Mesodermal cell (in vitro differentiated cells): ENCODE measurements around the gene PDE10A.
"Not testable (repeated sequence)": the region's sequence is repeated elsewhere in the genome, so short reads cannot be mapped to it uniquely, and the experiment has no call there.

Experiments
- H3K27ac ChIP-seq: 2 replicates; pipeline ENCODE4 v1.7.0; 2013; ENCODE audit warnings: mild to moderate bottlenecking, low read depth, low read length, moderate library complexity; ENCODE audit not compliant: severe bottlenecking
- H3K36me3 ChIP-seq: 2 replicates; pipeline ENCODE4 v1.7.1; 2013; ENCODE audit warnings: mild to moderate bottlenecking, low read length, moderate library complexity; ENCODE audit not compliant: control insufficient read depth, insufficient read depth
- H3K4me1 ChIP-seq: one replicate; pipeline ENCODE4 v1.7.1; 2013; ENCODE audit warnings: mild to moderate bottlenecking, low read length; ENCODE audit not compliant: insufficient read depth, control insufficient read depth, poor library complexity, severe bottlenecking
- H3K4me3 ChIP-seq: 2 replicates; pipeline ENCODE4 v1.7.0; 2013; ENCODE audit warnings: low read length, control low read depth, mild to moderate bottlenecking; ENCODE audit not compliant: insufficient read depth, poor library complexity, severe bottlenecking; ENCODE audit errors: extremely low read depth
- H3K9me3 ChIP-seq: 2 replicates; pipeline ENCODE4 v1.7.1; 2013; ENCODE audit warnings: mild to moderate bottlenecking, low read length, moderate library complexity; ENCODE audit not compliant: control insufficient read depth
- WGBS, 2 experiments: methylation state at CpG; one replicate each; pipeline ENCODE4 v1.1.5; 2013; ENCODE audit warnings: missing lambda C conversion rate in 2 of 2; ENCODE audit not compliant: insufficient coverage in 2 of 2; 5-methylcytosine and 5-hydroxymethylcytosine counted together

PDE10A gene

DNA sequence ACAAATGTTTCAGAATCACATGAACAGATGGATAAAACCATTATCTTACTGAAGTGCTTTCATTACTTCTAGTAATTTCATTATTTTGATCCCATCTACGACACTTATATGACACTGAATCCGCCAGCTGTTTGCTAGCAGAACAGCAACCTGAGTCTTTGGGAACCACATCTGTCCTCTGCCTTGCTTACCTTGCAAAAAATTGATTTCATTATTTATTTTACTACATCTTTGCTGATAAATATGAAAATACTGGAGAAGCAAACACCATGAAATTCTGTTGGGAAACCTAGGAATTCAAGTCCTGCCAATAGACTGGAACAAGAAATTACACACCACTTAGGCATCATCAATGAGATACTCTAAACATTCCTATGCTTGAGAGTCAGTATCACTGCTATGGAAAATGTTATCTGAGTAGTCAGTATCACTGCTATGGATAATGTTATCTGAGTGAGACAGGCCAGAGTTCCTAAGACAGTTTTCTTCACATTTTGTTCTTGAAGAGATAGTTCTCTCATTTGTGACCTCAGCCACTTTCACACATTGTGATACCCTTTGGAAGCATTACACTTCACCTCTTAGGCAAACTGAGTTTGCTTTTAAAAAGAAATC is 91.9 kb downstream of the PDE10A start:
- 100% methylated on average over 2 of the region's 2 CpGs for WGBS, 2 experiments
- H3K4me3 ChIP-seq, result no peak overlapping the region

DNA sequence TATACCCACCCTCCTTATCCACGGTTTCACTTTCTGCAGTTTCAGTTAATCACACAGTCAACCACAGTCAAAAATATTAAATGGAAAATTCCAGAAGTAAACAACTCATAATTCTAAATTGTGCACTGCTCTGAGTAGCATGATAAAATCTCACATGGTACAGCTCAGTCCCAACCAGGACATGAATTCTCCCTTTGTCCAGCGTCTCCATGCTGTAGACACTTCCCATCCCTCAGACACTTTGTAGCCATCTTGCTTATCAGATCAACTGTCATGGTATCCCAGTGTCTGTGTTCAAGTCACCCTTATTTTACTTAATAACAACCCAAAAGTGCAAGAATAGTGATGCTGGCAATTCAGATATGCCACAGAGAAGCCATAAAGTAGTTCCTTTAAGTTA is 94.7 kb downstream of the PDE10A start:
- peaks cover 5% of the 10 kb centered on the region for H3K9me3 ChIP-seq
- 93 to 100% methylated on average over 2 of the region's 2 CpGs for WGBS, 2 experiments
- peaks cover 14% of the 10 kb centered on the region for H3K4me1 ChIP-seq
- no peak overlapping the region for H3K4me3 ChIP-seq
- no peak overlapping the region for H3K27ac ChIP-seq
- no peaks in the 10 kb centered on the region for H3K36me3 ChIP-seq

More for the DNA sequence above, 91.9 kb downstream of the PDE10A start:
- H3K36me3 ChIP-seq, result no peaks in the 10 kb centered on the region
- H3K27ac ChIP-seq, result peak overlapping the region; percentile 92
- peaks cover 30% of the 10 kb centered on the region for H3K4me1 ChIP-seq
- peaks cover 5% of the 10 kb centered on the region for H3K9me3 ChIP-seq

DNA sequence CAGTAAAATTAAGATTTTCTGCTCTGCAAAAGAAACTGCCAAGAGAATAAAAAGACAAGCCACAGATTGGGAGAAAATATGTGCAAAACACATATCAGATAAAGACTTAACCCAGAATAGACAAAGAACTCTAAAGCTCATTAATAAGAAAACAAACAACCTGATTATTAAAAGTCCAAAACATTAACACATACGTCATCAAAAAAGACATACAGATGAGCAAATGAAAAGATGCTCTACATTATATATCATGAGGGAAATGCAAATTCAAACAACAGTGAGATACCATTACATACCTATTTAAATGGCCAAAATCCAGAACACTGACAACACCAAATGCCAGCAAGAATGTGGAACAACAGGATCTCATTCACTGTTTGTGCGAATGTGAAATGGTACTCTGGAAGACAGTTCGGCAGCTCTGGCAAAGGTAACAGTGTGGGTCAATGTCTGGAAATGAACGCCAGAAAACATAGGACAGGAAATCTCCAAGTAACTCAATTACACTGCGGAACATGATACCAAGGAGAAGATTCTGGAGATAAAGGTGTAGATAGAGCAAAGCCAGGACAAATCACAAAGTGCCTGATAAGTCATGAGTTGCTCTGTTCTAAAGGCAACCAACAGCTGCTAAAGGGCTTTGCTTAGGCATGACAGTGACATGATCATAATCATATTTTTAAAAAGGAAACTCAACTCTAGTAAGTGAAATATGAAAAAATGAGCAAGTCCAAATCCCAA is 96.8 kb downstream of the PDE10A start:
- Histone ChIP-seq H3K4me3 (no peak overlapping the region), H3K36me3 (no peaks in the 10 kb centered on the region), H3K9me3 (peaks cover 5% of the 10 kb centered on the region), H3K4me1 (peaks cover 7% of the 10 kb centered on the region), H3K27ac (no peak overlapping the region)
- 80% methylated on average over 2 of the region's 5 CpGs; no CpG with 5 or more reads in 1 of the 2 experiments for WGBS, 2 experiments

DNA sequence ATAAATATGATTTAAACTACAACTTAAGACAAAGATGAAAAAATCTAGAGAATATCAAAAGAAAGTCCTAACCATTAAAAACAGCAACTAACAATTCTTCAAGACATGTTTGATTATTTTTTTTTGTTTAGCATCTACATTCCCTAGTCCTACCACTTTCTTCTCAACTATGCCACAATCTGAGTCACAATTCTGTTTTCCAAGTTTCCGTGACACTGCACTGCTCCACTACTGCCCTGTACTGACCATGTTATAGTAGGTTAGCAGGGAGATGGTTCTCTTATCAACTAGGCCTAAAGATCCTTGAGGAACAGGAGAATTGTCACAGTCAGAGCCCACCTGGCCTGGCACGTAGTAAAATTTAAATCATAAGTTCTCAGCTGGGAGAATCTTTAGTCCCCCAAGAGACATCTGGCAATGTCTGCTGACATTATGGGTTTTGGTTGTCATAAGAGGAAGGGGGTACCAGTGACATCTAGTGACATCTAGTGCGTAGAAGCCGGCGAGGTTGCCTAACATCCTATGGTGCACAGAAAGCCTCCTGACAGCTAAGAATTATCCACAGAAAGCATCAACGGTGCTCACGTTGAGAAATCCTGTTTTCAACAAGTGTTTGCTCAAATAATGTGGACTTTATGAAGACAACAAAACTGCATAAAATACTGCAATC is 100.5 kb downstream of the PDE10A start:
- no peaks in the 10 kb centered on the region for H3K4me1 ChIP-seq
- no peak overlapping the region for H3K4me3 ChIP-seq
- H3K27ac ChIP-seq, result no peak overlapping the region
- no peaks in the 10 kb centered on the region for H3K36me3 ChIP-seq
- WGBS, 2 experiments, result 86 to 93% methylated on average over 3 to 4 of the region's 7 CpGs
- peaks cover 11% of the 10 kb centered on the region for H3K9me3 ChIP-seq

DNA sequence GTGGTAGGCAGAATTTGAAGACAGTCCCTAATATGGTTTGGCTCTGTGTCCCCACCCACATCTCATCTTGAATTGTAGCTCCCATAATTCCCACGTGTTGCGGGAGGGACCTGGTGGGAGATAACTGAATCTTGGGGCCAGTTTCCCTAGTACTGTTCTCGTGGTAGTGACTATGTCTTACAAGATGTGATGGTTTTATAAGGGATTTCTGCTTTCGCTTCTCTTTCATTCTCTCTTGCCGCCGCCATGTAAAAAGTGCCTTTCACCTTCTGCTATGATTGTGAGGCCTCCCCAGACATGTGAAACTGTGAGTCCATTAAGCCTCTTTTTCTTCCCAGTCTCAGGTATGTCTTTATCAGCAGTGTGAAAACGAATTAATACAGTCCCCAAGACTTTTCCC is 103.4 kb downstream of the PDE10A start:
- H3K4me1 ChIP-seq, result no peaks in the 10 kb centered on the region
- H3K27ac ChIP-seq, result no peak overlapping the region
- WGBS, 2 experiments, result 82 to 100% methylated on average over 3 to 4 of the region's 7 CpGs
- peaks cover 11% of the 10 kb centered on the region for H3K9me3 ChIP-seq
- H3K4me3 ChIP-seq, result no peak overlapping the region
- H3K36me3 ChIP-seq, result no peaks in the 10 kb centered on the region

DNA sequence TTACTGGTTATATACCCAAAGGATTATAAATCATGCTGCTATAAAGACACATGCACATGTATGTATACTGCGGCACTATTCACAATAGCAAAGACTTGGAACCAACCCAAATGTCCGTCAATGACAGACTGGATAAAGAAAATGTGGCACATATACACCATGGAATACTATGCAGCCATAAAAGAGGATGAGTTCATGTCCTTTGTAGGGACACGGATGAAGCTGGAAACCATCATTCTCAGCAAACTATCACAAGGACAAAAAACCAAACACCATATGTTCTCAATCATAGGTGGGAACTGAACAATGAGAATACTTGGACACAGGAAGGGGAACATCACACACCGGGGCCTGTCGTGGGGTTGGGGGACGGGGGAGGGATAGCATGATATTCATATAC is 104.9 kb downstream of the PDE10A start:
- H3K4me1 ChIP-seq, H3K36me3 ChIP-seq, H3K27ac ChIP-seq, H3K4me3 ChIP-seq: not testable (repeated sequence)
- no CpG with 5 or more reads among the region's 6 CpGs for WGBS, 2 experiments
- peaks cover 11% of the 10 kb centered on the region for H3K9me3 ChIP-seq

DNA sequence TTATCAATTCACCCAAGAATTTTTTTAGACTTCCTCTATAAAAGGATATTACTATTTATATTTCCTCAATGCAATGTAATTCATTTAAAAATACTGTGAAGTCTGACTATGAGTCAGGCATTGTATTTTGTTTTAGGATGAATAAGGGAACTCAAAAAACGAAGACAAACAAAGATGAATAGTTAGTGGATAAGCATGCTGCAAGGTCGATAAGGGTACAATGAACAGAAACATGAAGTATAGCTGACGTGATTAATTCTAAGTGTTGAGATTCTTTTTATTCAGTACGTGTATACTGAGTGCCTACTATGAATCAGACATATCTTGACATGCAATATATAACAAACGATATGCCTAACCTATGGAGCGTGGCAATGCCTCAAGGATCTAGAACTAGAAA is 105.4 kb downstream of the PDE10A start:
- no peaks in the 10 kb centered on the region for H3K4me1 ChIP-seq
- no peak overlapping the region for H3K27ac ChIP-seq
- H3K4me3 ChIP-seq, result no peak overlapping the region
- 89 to 95% methylated on average over 2 to 6 of the region's 6 CpGs for WGBS, 2 experiments
- no peaks in the 10 kb centered on the region for H3K36me3 ChIP-seq
- H3K9me3 ChIP-seq, result peaks cover 11% of the 10 kb centered on the region

DNA sequence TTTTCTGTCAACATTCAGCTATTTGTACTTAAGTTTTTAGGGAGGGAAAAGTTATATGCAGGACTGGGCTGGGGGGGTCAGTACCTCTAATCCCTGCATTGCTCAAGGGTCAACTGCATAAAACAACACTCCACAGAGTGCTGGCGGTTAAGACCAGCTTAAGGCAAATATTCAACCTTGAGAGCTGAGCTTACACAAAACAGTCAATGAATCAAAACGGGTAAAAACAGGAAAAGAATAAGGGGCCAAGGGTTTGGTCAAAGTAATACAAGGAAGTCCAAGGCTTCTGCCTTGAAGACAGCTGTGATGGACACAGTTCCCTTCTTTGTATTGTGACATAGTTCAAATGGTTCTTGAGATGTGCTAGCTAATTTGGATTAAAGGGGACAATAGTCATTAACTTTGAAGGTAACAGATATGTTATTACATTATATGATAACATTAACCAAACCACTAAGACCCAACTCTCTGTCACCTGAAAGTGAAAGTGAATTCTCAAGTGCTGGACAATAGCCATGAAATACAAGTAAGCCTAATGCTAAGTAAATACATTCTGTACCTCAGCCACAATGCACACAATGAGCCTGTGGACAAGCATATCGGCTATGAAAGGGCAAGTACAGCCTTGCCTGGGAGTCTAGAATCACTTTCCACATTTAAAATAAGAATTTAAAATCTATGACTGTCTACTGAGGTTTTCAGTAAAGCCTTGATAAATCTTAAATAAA is 106.8 kb downstream of the PDE10A start:
- no peaks in the 10 kb centered on the region for H3K4me1 ChIP-seq
- H3K36me3 ChIP-seq, result no peaks in the 10 kb centered on the region
- H3K27ac ChIP-seq, result no peak overlapping the region
- peaks cover 11% of the 10 kb centered on the region for H3K9me3 ChIP-seq
- WGBS, 2 experiments, result 88 to 89% methylated on average over 2 of the region's 3 CpGs
- H3K4me3 ChIP-seq, result no peak overlapping the region

DNA sequence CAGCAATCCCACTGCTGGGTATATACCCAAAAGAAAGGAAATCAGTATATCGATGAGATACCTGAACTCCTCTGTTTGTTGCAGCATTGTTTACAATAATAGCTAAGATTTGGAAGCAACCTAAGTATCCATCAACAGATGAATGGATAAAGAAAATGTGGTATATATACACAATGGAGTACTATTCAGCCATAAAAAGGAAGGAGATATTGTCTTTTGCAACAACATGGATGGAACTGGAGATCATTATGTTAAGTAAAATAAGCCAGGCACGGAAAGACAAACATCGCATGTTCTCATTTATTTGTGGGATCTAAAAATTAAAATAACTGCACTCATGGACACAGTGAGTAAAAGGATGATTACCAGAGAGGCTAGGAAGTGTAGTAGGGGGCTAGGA is 108.4 kb downstream of the PDE10A start:
- H3K4me3 ChIP-seq, H3K9me3 ChIP-seq, H3K27ac ChIP-seq, H3K36me3 ChIP-seq, H3K4me1 ChIP-seq: not testable (repeated sequence)
- 100% methylated on average over 2 to 3 of the region's 3 CpGs for WGBS, 2 experiments

DNA sequence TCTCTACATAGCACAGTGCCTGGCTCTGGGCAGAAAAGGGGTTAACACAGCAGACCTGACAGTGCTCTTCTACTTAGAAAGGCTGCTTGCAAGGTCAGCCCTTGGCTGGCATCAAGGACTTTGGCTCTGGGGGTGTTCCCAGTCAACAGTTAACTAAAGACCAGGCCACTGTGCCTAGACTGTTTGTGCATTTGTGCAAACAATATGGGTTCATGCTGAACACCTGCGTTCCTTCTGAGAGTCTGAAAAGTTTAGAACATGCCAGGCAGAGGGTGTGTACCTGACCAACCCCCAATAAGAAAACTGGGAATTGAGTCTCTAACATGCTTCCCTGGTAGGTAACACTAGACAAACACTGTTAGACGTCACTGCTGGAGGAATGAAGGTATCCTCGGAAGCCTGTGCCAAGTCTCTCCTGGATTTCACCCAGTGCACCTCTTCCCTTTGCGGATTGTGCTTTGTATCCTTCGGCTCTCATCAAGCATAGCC is 110.7 kb downstream of the PDE10A start:
- Histone ChIP-seq H3K36me3 (no peaks in the 10 kb centered on the region), H3K27ac (no peak overlapping the region), H3K4me3 (no peak overlapping the region), H3K9me3 (no peaks in the 10 kb centered on the region), H3K4me1 (no peaks in the 10 kb centered on the region)
- WGBS, 2 experiments, result 86 to 88% methylated on average over 4 to 5 of the region's 5 CpGs
